H9 (cell line): Measurements from ENCODE around the gene FOLR3. TPM values are rescaled to one million over a fixed set of nuclear protein-coding genes. Genes with fewer than 3 reads are reported as not detected.

Source experiments
- DNase-seq: peaks from one replicate; pipeline ENCODE4 v3.0.0-alpha.2; 2017
- H2AFZ ChIP-seq: one replicate; pipeline ENCODE4 v1.6.1; 2013; ENCODE audit warnings: mild to moderate bottlenecking, low read length, control low read depth, moderate library complexity
- H2AK5ac ChIP-seq: 2 replicates; pipeline ENCODE4 v1.6.1; 2013; ENCODE audit warnings: low read length, control low read depth, mixed read lengths; ENCODE audit not compliant: insufficient read length
- H2BK120ac ChIP-seq: one replicate; pipeline ENCODE4 v1.6.1; 2013; ENCODE audit warnings: low read depth, mild to moderate bottlenecking, low read length, control low read depth, inconsistent platforms; ENCODE audit not compliant: poor library complexity, severe bottlenecking
- H2BK12ac ChIP-seq: 2 replicates; pipeline ENCODE4 v1.6.1; 2013; ENCODE audit warnings: low read length, control low read depth, mixed read lengths, low read depth; ENCODE audit not compliant: insufficient read length
- H2BK15ac ChIP-seq: 2 replicates; pipeline ENCODE4 v1.6.1; 2013; ENCODE audit warnings: low read depth, low read length, control low read depth
- H2BK20ac ChIP-seq: one replicate; pipeline ENCODE4 v1.6.1; 2013; ENCODE audit warnings: low read depth, mild to moderate bottlenecking, low read length, control low read depth, inconsistent platforms; ENCODE audit not compliant: poor library complexity, severe bottlenecking
- H2BK5ac ChIP-seq: 2 replicates; pipeline ENCODE4 v1.6.1; 2013; ENCODE audit warnings: low read length, control low read depth, mixed read lengths; ENCODE audit not compliant: insufficient read length
- H3K14ac ChIP-seq: 2 replicates; pipeline ENCODE4 v1.6.1; 2013; ENCODE audit warnings: low read length, control low read depth; ENCODE audit not compliant: insufficient read depth
- H3K18ac ChIP-seq: 2 replicates; pipeline ENCODE4 v1.6.1; 2013; ENCODE audit warnings: low read depth, mild to moderate bottlenecking, mixed read lengths, low read length, control low read depth; ENCODE audit not compliant: insufficient read length
- H3K23ac ChIP-seq: 2 replicates; pipeline ENCODE4 v1.6.1; 2013; ENCODE audit warnings: low read length, control low read depth, mixed read lengths, low read depth; ENCODE audit not compliant: insufficient read length
- H3K23me2 ChIP-seq: 2 replicates; pipeline ENCODE4 v1.6.1; 2013; ENCODE audit warnings: low read depth, mild to moderate bottlenecking, mixed read lengths, low read length, control low read depth; ENCODE audit not compliant: insufficient read length, poor library complexity, severe bottlenecking
- H3K27ac ChIP-seq: 2 replicates; pipeline ENCODE4 v1.5.1; 2013; ENCODE audit warnings: low read length, control low read depth, mixed read lengths, low read depth; ENCODE audit not compliant: insufficient read length
- H3K27me3 ChIP-seq: 2 replicates; pipeline ENCODE4 v1.6.1; 2013; ENCODE audit warnings: low read length, control low read depth, inconsistent platforms; ENCODE audit not compliant: insufficient read depth
- H3K4ac ChIP-seq: 2 replicates; pipeline ENCODE4 v1.6.1; 2013; ENCODE audit warnings: low read depth, mild to moderate bottlenecking, control low read depth, inconsistent platforms, low read length, moderate library complexity
- H3K4me1 ChIP-seq: 2 replicates; pipeline ENCODE4 v1.6.1; 2013; ENCODE audit warnings: low read length, control low read depth, inconsistent platforms; ENCODE audit not compliant: insufficient read depth
- H3K4me2 ChIP-seq: 2 replicates; pipeline ENCODE4 v1.6.1; 2013; ENCODE audit warnings: low read length, control low read depth, mixed read lengths; ENCODE audit not compliant: insufficient read length, insufficient read depth
- H3K56ac ChIP-seq: 2 replicates; pipeline ENCODE4 v1.6.1; 2013; ENCODE audit warnings: low read depth, mild to moderate bottlenecking, mixed read lengths, low read length, control low read depth; ENCODE audit not compliant: insufficient read length
- H3K79me1 ChIP-seq: 2 replicates; pipeline ENCODE4 v1.6.1; 2013; ENCODE audit warnings: low read depth, mild to moderate bottlenecking, moderate library complexity, low read length, control low read depth, inconsistent platforms; ENCODE audit not compliant: insufficient read depth, poor library complexity, severe bottlenecking
- H3K79me2 ChIP-seq: 2 replicates; pipeline ENCODE4 v1.6.1; 2013; ENCODE audit warnings: low read length, control low read depth, inconsistent platforms; ENCODE audit not compliant: insufficient read depth
- H3K9ac ChIP-seq: 2 replicates; pipeline ENCODE4 v1.6.1; 2013; ENCODE audit warnings: low read length, control low read depth, mixed read lengths; ENCODE audit not compliant: insufficient read length; ENCODE audit errors: extremely low read depth
- H3K9me3 ChIP-seq: one replicate; pipeline ENCODE4 v1.6.1; 2013; ENCODE audit warnings: low read depth, low read length, inconsistent platforms; ENCODE audit not compliant: control insufficient read depth
- H3T11ph ChIP-seq: one replicate; pipeline ENCODE4 v1.6.1; 2013; ENCODE audit warnings: mild to moderate bottlenecking, low read length, control low read depth, inconsistent platforms
- H4K20me1 ChIP-seq: one replicate; pipeline ENCODE4 v1.6.1; 2013; ENCODE audit not compliant: control insufficient read depth, insufficient read length, insufficient read depth
- H4K5ac ChIP-seq: 2 replicates; pipeline ENCODE4 v1.6.1; 2013; ENCODE audit warnings: low read depth, mild to moderate bottlenecking, mixed read lengths, low read length, control low read depth; ENCODE audit not compliant: insufficient read length
- H4K8ac ChIP-seq: replicated peaks from 2 replicates; pipeline ENCODE4 v1.6.1; 2013; ENCODE audit warnings: low read length, control low read depth, mixed read lengths, low read depth; ENCODE audit not compliant: insufficient read length
- H4K91ac ChIP-seq: 2 replicates; pipeline ENCODE4 v1.6.1; 2013; ENCODE audit warnings: low read depth, mild to moderate bottlenecking, moderate library complexity, mixed read lengths, low read length, control low read depth; ENCODE audit not compliant: insufficient read length
- H3K27ac Mint-ChIP-seq, 3 experiments: 2 replicates in 2 of 3; 3 replicates in 1 of 3; pipeline ENCODE4 v1.8.0; 2020 to 2021; ENCODE audit warnings: mixed read lengths in 3 of 3, mild to moderate bottlenecking in 1 of 3, moderate library complexity in 1 of 3
- H3K27me3 Mint-ChIP-seq: 2 replicates; pipeline ENCODE4 v1.8.0; 2021; ENCODE audit warnings: low read depth, mild to moderate bottlenecking, moderate library complexity, mixed read lengths
- H3K36me3 Mint-ChIP-seq, 3 experiments: 2 replicates in 2 of 3; 3 replicates in 1 of 3; pipeline ENCODE4 v1.8.0; 2020 to 2021; ENCODE audit warnings: low read depth in 3 of 3, mixed read lengths in 3 of 3; ENCODE audit not compliant: insufficient read depth in 1 of 3
- H3K4me1 Mint-ChIP-seq, 2 experiments: 2 replicates each; pipeline ENCODE4 v1.8.0; 2020; ENCODE audit warnings: mixed read lengths in 2 of 2
- H3K4me3 Mint-ChIP-seq, 2 experiments: 2 replicates in 1 of 2; 3 replicates in 1 of 2; pipeline ENCODE4 v1.8.0; 2020 to 2021; ENCODE audit warnings: mild to moderate bottlenecking in 2 of 2, mixed read lengths in 2 of 2, moderate library complexity in 1 of 2
- H3K9me3 Mint-ChIP-seq, 2 experiments: 2 replicates in 1 of 2; 3 replicates in 1 of 2; pipeline ENCODE4 v1.8.0; 2020; ENCODE audit warnings: mild to moderate bottlenecking in 2 of 2, mixed read lengths in 2 of 2, moderate library complexity in 1 of 2
- WGBS: extraction: QIAGEN DNeasy Blood & Tissue Kit; methylation state at CpG from one replicate; pipeline ENCODE4 v1.1.7; 2013; ENCODE audit warnings: missing lambda C conversion rate, low lambda C conversion rate, mixed read lengths; ENCODE audit not compliant: insufficient read length; ENCODE audit errors: extremely low coverage; 5-methylcytosine and 5-hydroxymethylcytosine counted together
- total RNA-seq: library from RNA; stranded (reverse); gene quantifications from 2 replicates; pipeline ENCODE4 v1.2.1, GENCODE V29; 2021
- TF ChIP-seq, protein P1 (sequence below): fragments of 200-600 bp; sonication (generic); conservative IDR thresholded peaks from 3 replicates; pipeline ENCODE4 v1.8.0; 2021; ENCODE audit warnings: antibody characterized with exemption, mild to moderate bottlenecking

Gene FOLR3
- total RNA-seq, 1 experiment from 2014 or later = not detected

- no peak overlapping the region for H3K14ac ChIP-seq
- H2BK5ac ChIP-seq = no peak overlapping the region
- no peaks in the 10 kb centered on the region for H4K20me1 ChIP-seq
- no peak overlapping the region for H3K27ac ChIP-seq
- WGBS = no CpG with 5 or more reads among the region's 11 CpGs
- no peak overlapping the region for H4K5ac ChIP-seq
- H2BK15ac ChIP-seq = no peak overlapping the region
- no peaks in the 10 kb centered on the region for H3K79me2 ChIP-seq
- no peak overlapping the region for H3K4me3 Mint-ChIP-seq
- no peak overlapping the region for H4K8ac ChIP-seq
- no peak overlapping the region for H3K4ac ChIP-seq
- no peak overlapping the region for H2BK12ac ChIP-seq
- no peak for DNase-seq
- no peak overlapping the region for H2BK120ac ChIP-seq
- no peak overlapping the region for H3K18ac ChIP-seq
- no peak overlapping the region for H2BK20ac ChIP-seq
- no peaks in the 10 kb centered on the region for H3K23me2 ChIP-seq
- H3K9me3 Mint-ChIP-seq = no peaks in the 10 kb centered on the region
- H3K56ac ChIP-seq = no peak overlapping the region
- H3K4me2 ChIP-seq = no peak overlapping the region
- TF ChIP-seq, protein P1, sequence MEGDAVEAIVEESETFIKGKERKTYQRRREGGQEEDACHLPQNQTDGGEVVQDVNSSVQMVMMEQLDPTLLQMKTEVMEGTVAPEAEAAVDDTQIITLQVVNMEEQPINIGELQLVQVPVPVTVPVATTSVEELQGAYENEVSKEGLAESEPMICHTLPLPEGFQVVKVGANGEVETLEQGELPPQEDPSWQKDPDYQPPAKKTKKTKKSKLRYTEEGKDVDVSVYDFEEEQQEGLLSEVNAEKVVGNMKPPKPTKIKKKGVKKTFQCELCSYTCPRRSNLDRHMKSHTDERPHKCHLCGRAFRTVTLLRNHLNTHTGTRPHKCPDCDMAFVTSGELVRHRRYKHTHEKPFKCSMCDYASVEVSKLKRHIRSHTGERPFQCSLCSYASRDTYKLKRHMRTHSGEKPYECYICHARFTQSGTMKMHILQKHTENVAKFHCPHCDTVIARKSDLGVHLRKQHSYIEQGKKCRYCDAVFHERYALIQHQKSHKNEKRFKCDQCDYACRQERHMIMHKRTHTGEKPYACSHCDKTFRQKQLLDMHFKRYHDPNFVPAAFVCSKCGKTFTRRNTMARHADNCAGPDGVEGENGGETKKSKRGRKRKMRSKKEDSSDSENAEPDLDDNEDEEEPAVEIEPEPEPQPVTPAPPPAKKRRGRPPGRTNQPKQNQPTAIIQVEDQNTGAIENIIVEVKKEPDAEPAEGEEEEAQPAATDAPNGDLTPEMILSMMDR = no peak
- peaks cover 11% of the 10 kb centered on the region for H3K27me3 Mint-ChIP-seq
- no peak overlapping the region for H3K23ac ChIP-seq
- no peak overlapping the region for H3T11ph ChIP-seq
- H3K9ac ChIP-seq = no peak overlapping the region
- no peaks in the 10 kb centered on the region for H3K9me3 ChIP-seq
- H3K79me1 ChIP-seq = no peaks in the 10 kb centered on the region
- H3K27me3 ChIP-seq = no peaks in the 10 kb centered on the region
- no peak overlapping the region for H2AFZ ChIP-seq
- H3K4me1 Mint-ChIP-seq = peaks cover 3 to 5% of the 10 kb centered on the region in 2 experiments; a peak in 3 of 4 replicates
- H3K4me1 ChIP-seq = no peaks in the 10 kb centered on the region; the same call in none of the 2 replicates
- no peak overlapping the region for H3K27ac Mint-ChIP-seq
- no peak overlapping the region for H2AK5ac ChIP-seq
- H3K36me3 Mint-ChIP-seq = no peaks in the 10 kb centered on the region
- H4K91ac ChIP-seq = no peak overlapping the region
Observed at GRCh38 chr11:72139500-72139899, 4.0 kb downstream of the FOLR3 start.
